HG02798 (cell line): ENCODE measurements around the gene CWF19L2.
"Not testable (repeated sequence)": the region's sequence is repeated elsewhere in the genome, so short reads cannot be mapped to it uniquely, and the experiment has no call there.

Experiments
- ATAC-seq: cut with Tn5 transposase; IDR thresholded peaks from one replicate; pipeline ENCODE4 v1.9.1; 2021; ENCODE audit warnings: mild to moderate bottlenecking; ENCODE audit not compliant: unreplicated experiment, poor library complexity

The CWF19L2 gene

GRCh38 chr11:107457558-107458271 is at the start of gene CWF19L2:
Gene CWF19L2 (minus strand): TSS chr11:107457825. CDS start chr11:107457816, 9 bp downstream.
- ATAC-seq: peak; percentile 98

GRCh38 chr11:107505647-107506225 is 48.1 kb upstream of the CWF19L2 start:
- no peak for ATAC-seq

GRCh38 chr11:107504981-107505380 is 47.4 kb upstream of the CWF19L2 start:
- no peak for ATAC-seq

DNA sequence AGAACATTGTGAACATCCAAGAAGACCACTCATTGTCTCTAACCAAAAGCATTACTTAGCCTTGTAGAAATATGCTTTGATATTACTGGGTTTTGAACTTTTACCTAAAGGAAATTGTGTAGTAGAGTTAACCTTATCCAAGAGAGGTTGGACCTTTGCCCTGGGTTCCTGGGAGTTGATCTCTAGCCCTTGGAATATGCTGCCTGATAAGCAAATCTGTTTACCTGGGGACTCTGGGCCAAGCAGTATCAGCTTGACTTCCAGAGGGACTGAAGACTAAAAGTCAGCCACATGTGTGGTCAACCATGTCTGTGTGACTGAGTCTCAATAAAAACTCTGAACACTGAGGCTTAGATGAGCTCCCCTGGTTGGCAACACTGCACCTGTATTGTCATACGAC is 44.1 kb upstream of the CWF19L2 start:
- ATAC-seq: no peak

- ATAC-seq: not testable (repeated sequence)
Observed at GRCh38 chr11:107497371-107497770, 39.7 kb upstream of the CWF19L2 start.

DNA sequence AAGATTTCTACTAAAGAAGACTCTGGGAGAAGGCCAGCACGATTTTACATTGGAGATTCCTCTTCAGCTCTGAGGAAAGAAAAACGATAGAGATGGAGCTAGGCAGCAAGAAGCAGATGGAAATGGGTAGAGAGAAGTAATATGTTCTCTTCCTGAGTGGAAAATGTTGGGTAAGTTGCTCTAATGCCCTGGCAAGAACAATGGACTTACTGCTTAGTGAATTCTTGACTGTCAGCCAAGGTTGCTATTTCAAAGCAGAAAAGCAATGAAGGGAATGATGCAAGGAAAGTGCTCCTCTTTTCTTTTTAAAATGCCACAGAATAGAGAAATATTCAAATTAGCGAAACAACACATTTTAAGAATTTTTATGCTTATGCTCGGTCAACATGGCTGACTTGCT is 38.4 kb upstream of the CWF19L2 start:
- no peak for ATAC-seq

- no peak for ATAC-seq
Observed at GRCh38 chr11:107494055-107494454, 36.4 kb upstream of the CWF19L2 start.

DNA sequence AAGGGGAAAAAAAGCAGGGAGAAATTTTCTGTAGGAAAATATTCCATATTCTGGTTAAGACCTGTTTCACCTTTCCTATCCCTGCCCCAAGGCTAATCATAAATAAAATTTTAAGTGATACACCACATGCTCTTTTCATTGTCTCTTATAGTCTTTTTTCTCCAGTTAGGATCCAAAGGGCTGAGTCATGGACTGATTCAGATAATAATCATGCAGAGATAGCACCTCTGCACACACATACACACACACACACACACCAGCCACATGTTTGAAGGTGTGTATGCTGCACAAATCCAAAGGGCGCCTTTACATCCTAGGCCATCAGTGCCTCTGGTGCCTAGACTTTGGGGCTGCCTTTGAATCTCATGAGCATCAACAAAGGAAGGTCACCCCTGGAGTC is 35.5 kb upstream of the CWF19L2 start:
- ATAC-seq: no peak

- no peak for ATAC-seq
Observed at GRCh38 chr11:107490836-107491235, 33.2 kb upstream of the CWF19L2 start.

DNA sequence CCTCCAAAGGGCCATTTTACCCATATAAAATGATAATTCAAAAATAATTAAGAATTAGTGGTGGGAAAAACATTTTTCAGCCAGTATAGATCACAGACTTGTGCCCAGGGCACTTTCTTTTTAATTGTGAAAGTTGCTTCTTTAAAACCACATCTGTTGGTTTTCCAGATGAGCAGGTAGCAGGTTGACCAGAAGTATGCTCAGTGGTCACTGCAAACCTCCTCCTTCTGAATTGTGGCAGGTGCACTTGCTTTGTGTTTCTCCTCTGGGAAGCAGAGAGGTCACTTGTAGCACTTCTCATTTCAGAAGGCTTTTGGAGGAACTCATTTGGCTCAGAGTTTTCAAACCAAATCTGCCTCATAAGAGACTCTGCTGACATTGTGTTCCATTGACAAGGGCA is 24.6 kb upstream of the CWF19L2 start:
- no peak for ATAC-seq

- ATAC-seq: no peak
Observed at GRCh38 chr11:107478922-107479321, 21.3 kb upstream of the CWF19L2 start.

- ATAC-seq: no peak
Observed at GRCh38 chr11:107477820-107478219, 20.2 kb upstream of the CWF19L2 start.

GRCh38 chr11:107473792-107474191 is 16.2 kb upstream of the CWF19L2 start:
- no peak for ATAC-seq

DNA sequence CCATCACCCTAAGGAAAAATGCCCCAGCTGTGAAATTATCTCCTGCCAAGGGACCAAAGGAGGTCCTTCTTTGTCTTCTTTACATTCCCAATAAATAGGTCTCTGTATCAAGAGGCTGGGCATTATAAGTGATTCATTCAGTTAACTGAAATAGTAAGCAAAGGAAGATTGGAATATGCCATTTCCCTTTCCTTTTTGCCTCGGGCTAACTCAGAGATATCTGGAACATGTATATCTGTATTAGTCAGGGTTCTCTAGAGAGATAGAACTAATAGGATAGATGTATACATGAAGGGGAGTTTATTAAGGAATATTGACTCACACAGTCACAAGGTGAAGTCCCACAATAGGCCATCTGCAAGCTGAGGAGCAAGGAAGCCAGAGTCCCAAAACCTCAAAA is 15.3 kb upstream of the CWF19L2 start:
- no peak for ATAC-seq

- ATAC-seq: no peak
Observed at GRCh38 chr11:107468596-107468995, 11.0 kb upstream of the CWF19L2 start.

- no peak for ATAC-seq
Observed at GRCh38 chr11:107467696-107468095, 10.1 kb upstream of the CWF19L2 start.

GRCh38 chr11:107466275-107466866 is 8.7 kb upstream of the CWF19L2 start:
- not testable (repeated sequence) for ATAC-seq

GRCh38 chr11:107457205-107457557 is 444 bp downstream of the CWF19L2 start:
- ATAC-seq: peak; percentile 33

DNA sequence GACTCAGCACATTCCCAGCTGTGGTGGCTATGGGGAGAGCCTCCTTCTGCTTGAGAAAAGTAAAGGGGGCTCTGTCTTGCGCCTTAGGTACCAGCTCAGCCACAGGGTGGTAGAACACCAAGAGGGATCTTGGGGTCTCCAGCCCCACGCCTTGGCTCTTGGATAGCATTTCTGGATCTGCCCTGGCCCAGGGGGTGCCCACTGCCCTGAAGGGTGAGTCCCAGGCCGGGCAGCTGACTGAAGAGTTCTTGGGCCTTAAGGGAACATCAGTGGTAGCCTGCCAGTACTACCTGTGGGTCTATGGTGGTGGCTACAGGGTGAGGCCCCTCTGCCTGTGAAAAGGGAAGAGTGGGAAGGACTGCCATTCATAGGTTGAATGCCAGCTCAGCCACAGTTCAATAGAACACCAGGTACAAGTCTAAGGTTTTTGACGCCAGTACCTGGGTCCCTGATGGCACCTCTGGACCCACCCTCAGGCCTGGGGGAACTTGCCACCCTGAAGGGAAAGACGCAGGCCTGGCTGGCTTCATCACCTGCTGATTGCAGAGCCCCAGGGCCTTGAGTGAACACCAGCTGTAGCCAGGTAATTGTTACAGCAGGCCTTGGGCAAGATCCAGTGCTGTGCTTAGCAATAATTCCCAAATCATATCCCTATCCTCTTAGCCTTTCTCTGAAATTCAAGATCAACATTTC is 3.9 kb downstream of the CWF19L2 start:
- ATAC-seq: no peak

DNA sequence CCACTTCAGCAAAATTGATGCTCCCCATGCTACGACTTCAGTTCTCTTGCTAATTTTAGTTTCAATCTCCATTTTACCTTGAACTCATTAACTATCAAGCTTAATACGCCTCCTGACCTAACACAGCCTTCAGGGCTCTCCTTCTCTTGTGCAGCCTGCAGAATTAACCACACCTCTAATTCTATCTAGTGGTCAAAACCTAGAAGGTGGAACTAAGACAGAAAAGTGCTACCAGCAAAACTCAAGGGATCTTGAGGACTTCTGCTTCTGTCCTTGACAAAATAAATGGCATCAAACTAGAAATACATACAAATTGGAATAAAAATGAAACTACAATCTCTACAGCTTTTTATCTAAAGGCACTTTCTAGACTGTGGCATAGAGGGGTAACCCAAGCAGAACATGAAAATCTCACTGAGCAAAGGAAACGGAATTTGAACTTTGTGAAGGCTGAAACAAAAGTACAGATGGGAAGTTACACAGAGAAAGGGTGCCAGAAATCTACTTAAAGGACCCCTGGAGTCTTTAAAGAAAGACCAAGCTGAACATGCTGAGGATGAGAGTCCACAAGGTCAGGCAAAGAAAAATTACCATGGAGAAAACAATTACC is 10.7 kb downstream of the CWF19L2 start:
- ATAC-seq: peak; percentile 47

DNA sequence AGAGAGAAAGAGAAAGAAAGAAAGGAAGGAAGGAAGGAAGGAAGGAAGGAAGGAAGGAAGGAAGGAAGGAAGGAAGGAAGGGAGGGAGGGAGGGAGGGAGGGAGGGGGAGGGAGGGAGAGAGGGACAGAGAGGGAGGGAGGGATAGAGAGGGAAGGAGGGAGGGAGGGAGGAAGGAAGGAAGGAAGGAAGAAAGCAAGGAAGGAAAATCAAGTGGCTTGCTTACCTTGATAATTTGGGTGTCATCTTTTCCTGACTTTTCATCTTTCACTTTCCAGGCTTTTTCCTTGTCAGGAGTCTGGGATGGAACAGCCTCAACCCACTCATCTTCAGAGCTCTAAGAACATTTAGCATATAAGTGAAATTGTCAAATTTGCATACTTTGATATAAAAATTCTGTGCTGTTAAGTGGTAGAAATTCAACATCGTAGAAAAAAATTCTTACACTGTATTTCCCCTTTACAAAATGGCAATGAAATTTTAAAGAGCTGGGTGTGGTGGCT is 14.9 kb downstream of the CWF19L2 start:
- no peak for ATAC-seq
